ENCODE measurements around the gene MOGAT3.
"Not testable (repeated sequence)": the region's sequence is repeated elsewhere in the genome, so short reads cannot be mapped to it uniquely, and the experiment has no call there.

MOGAT3 gene

GRCh38 chr7:101203740-101204738 is 3.2 kb upstream of the MOGAT3 start:
- DNase-seq = not testable (repeated sequence)

- no peak for DNase-seq
Measured at GRCh38 chr7:101202603-101202918, 1.7 kb upstream of the MOGAT3 start.

GRCh38 chr7:101201695-101202602 is 1.1 kb upstream of the MOGAT3 start:
- no peak for DNase-seq

- no peak for DNase-seq
Measured at GRCh38 chr7:101200504-101200861, 353 bp downstream of the MOGAT3 start.

- DNase-seq = not testable (repeated sequence)
Measured at GRCh38 chr7:101199522-101199921, 1.3 kb downstream of the MOGAT3 start.

GRCh38 chr7:101198476-101198875 is 2.4 kb downstream of the MOGAT3 start:
- DNase-seq = no peak

- no peak for DNase-seq
Measured at GRCh38 chr7:101197991-101198390, 2.8 kb downstream of the MOGAT3 start.

- no peak for DNase-seq
Measured at GRCh38 chr7:101195884-101196283, 5.0 kb downstream of the MOGAT3 start.

GRCh38 chr7:101189109-101189508 is 11.7 kb downstream of the MOGAT3 start:
- no peak for DNase-seq

- no peak for DNase-seq
Measured at GRCh38 chr7:101186844-101187428, 13.9 kb downstream of the MOGAT3 start.

- DNase-seq = no peak
Measured at GRCh38 chr7:101186194-101186593, 14.6 kb downstream of the MOGAT3 start.

- no peak for DNase-seq
Measured at GRCh38 chr7:101185258-101185839, 15.5 kb downstream of the MOGAT3 start.

- no peak for DNase-seq
Measured at GRCh38 chr7:101180130-101180755, 20.6 kb downstream of the MOGAT3 start, which contains the start of gene NAT16. NAT16 (minus strand) TSS chr7:101180293; CDS start chr7:101174807, 5,486 bp downstream.

GRCh38 chr7:101179713-101180112 is 21.1 kb downstream of the MOGAT3 start:
- DNase-seq = no peak

- DNase-seq = no peak
Measured at GRCh38 chr7:101179117-101179516, 21.7 kb downstream of the MOGAT3 start.

GRCh38 chr7:101177644-101178043 is 23.2 kb downstream of the MOGAT3 start:
- no peak for DNase-seq

- DNase-seq = no peak
Measured at GRCh38 chr7:101175664-101176063, 25.2 kb downstream of the MOGAT3 start.

- no peak for DNase-seq
Measured at GRCh38 chr7:101174322-101174854, 26.4 kb downstream of the MOGAT3 start.

- no peak for DNase-seq
Measured at GRCh38 chr7:101173752-101174244, 27.0 kb downstream of the MOGAT3 start.

GRCh38 chr7:101172854-101173751 is 27.7 kb downstream of the MOGAT3 start:
- DNase-seq = peak; percentile 65

Measured in DMS 273 treated with DMSO at 0.1 percent for 48 hours (cell line).